Smooth muscle cell (in vitro differentiated cells): ENCODE measurements around the gene PRKCB. TPM values are rescaled to one million over a fixed set of nuclear protein-coding genes. Genes with fewer than 3 reads are reported as not detected.

Experiments used
- DNase-seq: peaks from one replicate; lab custom pipeline; 2025; ENCODE audit not compliant: unreplicated experiment; lab: John Stamatoyannopoulos, UW
- H2AFZ ChIP-seq: fragments of 200-600 bp; sonication (generic); 2 replicates; pipeline ENCODE4 v1.6.0; 2016; ENCODE audit warnings: antibody characterized with exemption, low read depth, mild to moderate bottlenecking
- H3F3A ChIP-seq: fragments of 200-600 bp; sonication (generic); 2 replicates; pipeline ENCODE4 v1.6.0; 2017; ENCODE audit warnings: antibody characterized with exemption, low read depth
- H3K27ac ChIP-seq: fragments of 200-600 bp; sonication (generic); 2 replicates; pipeline ENCODE4 v1.5.1; 2016; ENCODE audit warnings: low read depth, mild to moderate bottlenecking
- H3K27me3 ChIP-seq: fragments of 200-600 bp; sonication (generic); 2 replicates; pipeline ENCODE4 v1.6.1; 2016; ENCODE audit warnings: low read depth, mild to moderate bottlenecking
- H3K36me3 ChIP-seq: fragments of 200-600 bp; sonication (generic); 2 replicates; pipeline ENCODE4 v1.5.1; 2016; ENCODE audit warnings: low read depth
- H3K4me1 ChIP-seq: fragments of 200-600 bp; sonication (generic); 2 replicates; pipeline ENCODE4 v1.5.1; 2016; ENCODE audit warnings: low read depth
- H3K4me2 ChIP-seq: fragments of 200-600 bp; sonication (generic); 2 replicates; pipeline ENCODE4 v1.6.0; 2016; ENCODE audit warnings: mild to moderate bottlenecking
- H3K4me3 ChIP-seq: fragments of 200-600 bp; sonication (generic); 2 replicates; pipeline ENCODE4 v1.5.1; 2016; ENCODE audit warnings: mild to moderate bottlenecking
- H3K79me2 ChIP-seq: fragments of 200-600 bp; sonication (generic); 2 replicates; pipeline ENCODE4 v1.6.0; 2016; ENCODE audit warnings: low read depth, mild to moderate bottlenecking
- H3K9ac ChIP-seq: fragments of 200-600 bp; sonication (generic); 2 replicates; pipeline ENCODE4 v1.6.0; 2016; ENCODE audit warnings: low read depth
- H3K9me3 ChIP-seq: fragments of 200-600 bp; sonication (generic); replicated peaks from 2 replicates; pipeline ENCODE4 v1.5.1; 2016; ENCODE audit warnings: low read depth
- H4K20me1 ChIP-seq: fragments of 200-600 bp; sonication (generic); 2 replicates; pipeline ENCODE4 v1.6.0; 2016; ENCODE audit warnings: low read depth
- CTCF ChIP-seq: fragments of 200-600 bp; sonication (generic); IDR thresholded peaks from 2 replicates; pipeline ENCODE4 v1.5.1; 2017; ENCODE audit warnings: borderline replicate concordance, mild to moderate bottlenecking, antibody characterized with exemption; ENCODE audit not compliant: insufficient read depth, poor library complexity, severe bottlenecking
- WGBS: methylation state at CpG from one replicate; pipeline ENCODE4 v1.1.7; 2016; ENCODE audit warnings: low lambda C conversion rate; 5-methylcytosine and 5-hydroxymethylcytosine counted together
- polyA plus RNA-seq: library from polyadenylated mRNA; unstranded; fragments of >200 nt; fragmentation: Nextera tagmentation; extraction: Ambion mirVana; gene quantifications from 2 replicates; pipeline ENCODE4 v1.2.1, GENCODE V29; 2016
- total RNA-seq: library from RNA; depleted of rRNA; stranded (reverse); fragments of >200 nt; gene quantifications from 2 replicates; pipeline ENCODE4 v1.2.3, GENCODE V29; 2014

PRKCB gene
- total and polyA plus RNA-seq, 2 experiments from 2014 or later: 0.36 TPM; not detected in 1

- Histone ChIP-seq H3K4me3 (no peak overlapping the region), H3K4me1 (peaks cover 16% of the 10 kb centered on the region), H3K27ac (no peak overlapping the region), H3K36me3 (no peaks in the 10 kb centered on the region), H4K20me1 (no peaks in the 10 kb centered on the region), H3K79me2 (no peaks in the 10 kb centered on the region), H3K9me3 (no peaks in the 10 kb centered on the region), H2AFZ (no peak overlapping the region), H3F3A (peaks cover 3% of the 10 kb centered on the region), H3K27me3 (peaks cover 2% of the 10 kb centered on the region), H3K9ac (no peak overlapping the region), H3K4me2 (no peak overlapping the region)
- 91% methylated on average over 5 of the region's 5 CpGs for WGBS
- TF ChIP-seq CTCF: no peak
- DNase-seq: no peak
Measured at GRCh38 chr16:23949630-23950290, 114.0 kb downstream of the PRKCB start.

- Histone ChIP-seq H3K79me2 (no peaks in the 10 kb centered on the region), H3F3A (peaks cover 3% of the 10 kb centered on the region), H3K36me3 (no peaks in the 10 kb centered on the region), H2AFZ (no peak overlapping the region), H3K27ac (no peak overlapping the region), H3K27me3 (no peaks in the 10 kb centered on the region), H3K4me2 (no peak overlapping the region), H3K9ac (no peak overlapping the region), H3K4me3 (no peak overlapping the region), H4K20me1 (no peaks in the 10 kb centered on the region), H3K4me1 (peaks cover 14% of the 10 kb centered on the region), H3K9me3 (no peaks in the 10 kb centered on the region)
- no peak for TF ChIP-seq CTCF
- 67% methylated on average over 3 of the region's 3 CpGs for WGBS
- DNase-seq: no peak
Measured at GRCh38 chr16:23950291-23950894, 114.6 kb downstream of the PRKCB start.

- peaks cover 3% of the 10 kb centered on the region for H3F3A ChIP-seq
- H2AFZ ChIP-seq: no peak overlapping the region
- H3K79me2 ChIP-seq: no peaks in the 10 kb centered on the region
- no peak for DNase-seq
- 63% methylated on average over 7 of the region's 7 CpGs for WGBS
- H3K27me3 ChIP-seq: no peaks in the 10 kb centered on the region
- no peak overlapping the region for H3K4me2 ChIP-seq
- TF ChIP-seq CTCF: no peak
- peaks cover 14% of the 10 kb centered on the region for H3K4me1 ChIP-seq
- H3K4me3 ChIP-seq: no peak overlapping the region
- no peak overlapping the region for H3K27ac ChIP-seq
- H3K36me3 ChIP-seq: no peaks in the 10 kb centered on the region
- H3K9me3 ChIP-seq: no peaks in the 10 kb centered on the region
- no peak overlapping the region for H3K9ac ChIP-seq
- no peaks in the 10 kb centered on the region for H4K20me1 ChIP-seq
Measured at GRCh38 chr16:23950898-23951297, 115.1 kb downstream of the PRKCB start.
